HG03520 (cell line): ENCODE data around the gene SLC9A8.

ENCODE experiments used
- ATAC-seq: cut with Tn5 transposase; IDR thresholded peaks from one replicate; pipeline ENCODE4 v1.9.1; 2021; ENCODE audit warnings: mild to moderate bottlenecking, moderate library complexity; ENCODE audit not compliant: unreplicated experiment

Gene SLC9A8

DNA sequence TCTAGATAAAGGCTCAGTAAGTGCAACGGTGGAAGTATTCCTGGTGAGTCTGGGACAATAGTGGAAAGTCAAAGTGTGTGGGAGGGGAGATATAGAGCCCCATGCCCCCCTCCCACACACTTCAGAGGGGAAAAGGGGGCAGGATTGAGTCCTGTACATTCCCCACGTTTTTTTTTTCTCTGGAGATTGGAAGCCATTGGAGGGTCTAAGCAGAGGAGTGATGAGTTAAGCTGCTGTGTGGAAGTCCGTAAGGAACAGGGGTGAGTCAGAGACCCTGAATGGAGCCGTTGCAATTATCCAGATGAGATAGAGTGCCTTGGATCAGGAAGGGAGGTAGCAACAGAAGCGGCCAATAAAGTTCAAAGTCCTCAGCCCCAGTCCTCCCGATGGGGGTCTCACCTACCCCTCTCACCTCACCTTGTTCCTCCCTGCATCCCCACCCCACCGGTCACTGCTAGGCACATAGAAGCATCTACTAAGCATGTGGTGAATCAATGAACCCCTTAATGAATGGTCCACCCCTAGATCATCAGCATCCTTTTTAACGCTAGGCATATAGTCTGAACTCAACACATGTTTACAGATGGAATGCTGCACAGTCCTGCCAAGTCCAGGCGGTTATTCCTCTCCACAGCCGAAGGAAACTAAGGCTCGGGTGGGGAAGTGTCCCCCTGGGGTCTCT, 662 bp upstream of the SLC9A8 start:
- ATAC-seq, result no peak

DNA sequence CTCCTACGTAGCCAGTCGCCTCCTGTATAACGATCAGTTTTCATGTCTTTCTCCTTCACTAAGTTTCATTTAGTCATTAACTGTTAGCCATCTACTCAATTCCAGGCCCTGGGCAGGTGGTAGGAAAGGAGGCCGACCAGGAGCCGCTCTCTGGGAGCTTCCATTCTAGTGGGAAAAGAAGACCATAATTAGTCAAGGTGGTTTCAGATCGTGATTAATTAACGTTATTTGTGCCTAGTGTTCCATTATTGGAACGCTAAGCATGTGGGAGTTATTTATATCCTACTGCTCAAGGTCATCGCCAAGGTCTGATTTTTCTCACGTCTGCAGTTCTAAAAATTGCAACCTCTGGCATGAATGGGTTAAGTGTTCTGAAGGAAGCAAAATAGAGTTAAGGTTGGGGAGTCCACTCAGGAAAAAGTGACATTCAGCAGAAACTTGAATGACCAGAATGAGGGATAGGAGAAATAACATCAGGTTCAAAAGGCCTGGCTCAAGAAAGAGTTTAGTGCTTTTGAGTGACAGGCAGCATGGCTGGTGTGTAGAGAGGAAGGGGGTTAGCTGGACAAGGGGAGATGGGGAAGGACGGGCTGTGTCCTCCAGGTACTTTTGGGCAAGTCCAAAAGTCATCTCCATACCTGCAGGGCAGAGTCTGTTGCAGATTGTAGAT, 812 bp downstream of the SLC9A8 start:
- no peak for ATAC-seq

DNA sequence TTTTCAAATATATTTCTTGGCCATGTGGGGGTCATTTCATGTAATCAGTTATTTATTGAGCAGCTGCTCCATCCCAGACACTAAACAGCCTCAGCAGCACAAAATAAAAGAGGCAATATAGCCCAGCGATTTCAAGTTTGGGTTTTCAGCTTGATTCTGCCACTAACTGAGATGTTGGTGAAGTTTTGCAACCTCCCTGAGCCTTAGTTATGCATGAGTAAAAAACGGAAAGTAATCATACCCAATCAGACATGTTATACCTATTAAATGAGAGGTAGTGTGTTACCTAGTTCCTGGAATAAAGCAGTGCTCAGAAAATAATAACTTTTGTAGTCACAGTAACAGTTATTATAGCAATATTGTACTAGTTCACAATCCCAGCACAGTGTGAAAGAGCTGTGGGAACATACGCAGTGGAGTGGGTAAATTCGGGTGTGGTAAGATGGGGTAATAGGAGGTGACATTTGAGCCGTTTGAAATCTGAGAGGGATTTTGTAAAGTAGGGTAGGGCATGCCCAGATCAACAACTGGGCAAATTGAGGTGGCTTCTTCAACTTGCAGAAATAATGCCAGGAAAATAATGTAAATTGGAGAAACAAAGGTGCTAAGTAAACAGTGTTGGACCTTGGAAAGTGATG, 1.5 kb downstream of the SLC9A8 start:
- ATAC-seq, result no peak

DNA sequence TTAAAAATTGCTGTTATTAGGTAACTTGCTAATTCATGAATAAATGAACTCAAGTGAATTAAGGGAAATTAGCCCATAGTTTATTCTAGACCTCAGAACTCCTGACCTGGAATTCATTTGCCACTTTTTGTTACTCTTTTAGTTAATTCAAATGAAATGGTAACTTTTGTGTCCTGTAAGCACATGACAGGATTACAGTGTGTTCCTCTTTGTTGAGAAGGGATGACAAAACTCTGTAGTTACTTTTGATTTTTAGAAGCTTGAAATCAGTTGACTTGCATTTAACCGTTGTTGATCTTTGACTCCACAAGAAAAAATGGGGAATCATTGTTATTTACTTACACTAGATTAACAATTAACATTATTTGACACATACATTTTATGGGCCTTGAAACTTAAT, 6.2 kb downstream of the SLC9A8 start:
- no peak for ATAC-seq

DNA sequence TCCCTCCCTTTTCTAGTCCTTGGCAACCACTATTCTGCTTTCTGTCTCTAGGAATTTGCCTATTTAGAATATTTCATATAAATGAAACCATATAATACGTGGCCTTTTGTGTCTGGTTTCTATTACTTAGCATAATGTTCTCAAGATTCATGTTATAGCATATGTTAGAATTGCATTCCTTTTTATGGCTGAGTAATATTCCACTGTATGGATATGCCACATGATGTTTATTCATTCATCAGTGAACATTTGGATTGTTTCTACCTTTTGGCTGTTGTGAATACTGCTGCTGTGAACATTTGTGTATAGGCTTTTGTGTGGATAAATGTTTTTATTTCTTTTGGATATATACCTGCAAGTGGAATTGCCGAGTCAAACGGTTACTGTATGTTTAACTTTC, 7.1 kb downstream of the SLC9A8 start:
- ATAC-seq, result no peak

DNA sequence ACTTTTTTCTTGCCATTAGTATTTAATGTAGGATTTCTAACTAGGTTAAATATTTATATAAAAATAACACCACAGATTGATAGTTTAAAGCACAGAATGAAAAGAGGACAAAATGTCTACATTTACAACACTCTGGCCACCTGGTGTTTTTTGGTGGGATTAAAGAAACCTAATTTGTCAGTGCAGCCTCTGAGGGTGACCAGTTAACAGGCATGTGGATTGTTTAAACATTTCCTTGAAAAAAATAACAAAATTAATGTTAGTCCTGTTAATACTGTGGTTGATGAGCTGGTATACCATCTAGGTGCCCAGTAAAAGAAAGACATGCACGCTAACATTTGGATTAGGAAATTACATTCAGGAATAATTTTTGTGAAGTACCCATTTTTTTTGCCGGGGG, 8.8 kb downstream of the SLC9A8 start:
- ATAC-seq, result no peak

DNA sequence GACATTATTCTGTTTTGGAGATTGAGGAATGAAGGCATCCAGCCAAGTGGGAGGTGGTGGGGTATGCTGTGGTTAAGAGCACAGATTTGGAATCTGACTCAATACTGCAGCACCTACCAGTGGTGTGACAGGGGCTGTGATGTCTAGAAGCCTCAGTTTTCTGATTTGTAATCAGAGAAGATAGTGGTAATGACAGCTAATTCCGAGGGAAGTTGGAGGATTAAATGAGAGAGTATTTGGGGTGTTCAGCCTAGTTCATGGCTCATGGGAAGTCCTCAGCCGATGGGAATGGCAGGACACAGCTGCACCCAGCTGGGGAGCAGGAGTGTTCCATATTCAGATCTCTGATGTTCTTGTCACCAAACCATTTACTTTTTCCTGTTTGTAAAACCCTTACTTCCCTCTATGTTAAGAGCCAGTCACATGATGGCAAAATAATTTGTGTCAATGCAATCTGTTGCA, 9.3 kb downstream of the SLC9A8 start:
- ATAC-seq, result no peak

DNA sequence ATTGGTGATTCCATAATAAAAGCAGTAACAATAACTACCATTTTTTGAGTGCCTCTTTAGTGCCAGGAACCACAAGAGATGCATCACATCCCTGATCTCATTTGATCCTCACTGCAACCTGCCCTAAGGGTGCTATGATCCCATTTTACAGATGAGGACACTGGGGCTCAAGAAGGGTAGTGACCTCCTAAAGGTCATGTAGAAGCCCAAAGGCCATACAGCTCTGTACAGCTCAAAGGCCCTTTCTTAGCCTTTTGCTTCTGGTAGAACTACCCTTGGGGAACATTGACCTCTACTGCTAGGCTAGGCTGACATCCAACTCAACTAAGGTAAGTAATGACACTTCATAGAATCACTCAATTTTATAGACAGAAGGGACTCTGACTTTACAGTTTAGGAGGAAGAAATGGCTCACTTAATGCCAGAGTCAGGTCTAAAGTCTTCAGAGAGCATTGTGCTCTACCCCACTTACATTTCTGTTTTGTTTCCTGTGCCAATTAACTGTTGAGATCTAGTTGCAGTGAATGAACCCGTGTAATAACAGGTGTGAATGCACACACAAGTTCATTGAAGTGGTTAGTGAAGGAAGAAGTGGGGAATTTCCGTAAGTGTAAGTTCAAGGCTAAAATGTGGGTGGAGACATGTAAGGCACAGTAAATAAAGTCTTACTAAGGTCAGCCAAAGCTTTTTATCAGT, 10.7 kb downstream of the SLC9A8 start:
- ATAC-seq, result no peak

DNA sequence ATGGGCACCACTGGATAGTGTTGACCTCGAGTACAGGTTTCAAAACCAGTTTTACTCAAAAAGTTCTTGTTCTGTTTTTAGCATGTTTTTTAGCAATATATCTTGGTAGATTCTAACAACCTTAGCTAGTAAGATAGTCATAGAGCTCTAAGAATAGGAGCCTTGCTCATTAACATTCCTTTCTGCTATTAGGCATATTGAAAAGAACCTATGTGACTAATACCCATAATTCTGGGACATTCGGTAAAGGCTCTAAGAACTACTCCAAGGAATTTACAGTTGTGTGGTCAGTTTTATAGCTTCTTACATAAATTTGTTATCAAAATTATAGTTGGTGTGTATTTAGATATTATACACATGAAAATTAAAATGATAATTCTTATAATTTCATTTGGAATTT, 11.6 kb downstream of the SLC9A8 start:
- ATAC-seq, result no peak

DNA sequence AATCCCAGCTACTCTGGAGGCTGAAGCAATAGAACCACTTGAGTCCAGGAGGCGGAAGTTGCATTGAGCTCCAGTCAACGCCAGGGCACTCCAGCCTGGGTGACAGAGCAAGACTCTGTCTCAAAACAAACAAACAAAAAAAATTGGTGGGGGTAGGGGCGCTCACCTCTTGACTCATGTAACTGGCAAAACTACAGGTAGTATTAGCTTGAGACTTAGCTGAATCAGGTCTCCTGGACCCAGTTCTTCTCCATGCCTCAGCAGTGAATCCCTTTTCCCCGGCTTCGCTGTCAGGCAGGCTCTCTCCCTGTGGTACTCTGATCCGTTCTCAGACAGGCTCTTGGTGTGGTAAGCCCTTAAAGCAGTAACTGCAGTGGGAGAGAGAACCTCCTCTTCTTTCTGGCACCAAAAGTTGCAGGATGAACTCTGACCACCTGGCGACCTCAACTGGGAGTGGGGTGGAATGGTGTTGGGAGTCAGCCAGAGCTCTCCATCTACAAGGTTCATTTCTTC, 12.9 kb downstream of the SLC9A8 start:
- no peak for ATAC-seq

DNA sequence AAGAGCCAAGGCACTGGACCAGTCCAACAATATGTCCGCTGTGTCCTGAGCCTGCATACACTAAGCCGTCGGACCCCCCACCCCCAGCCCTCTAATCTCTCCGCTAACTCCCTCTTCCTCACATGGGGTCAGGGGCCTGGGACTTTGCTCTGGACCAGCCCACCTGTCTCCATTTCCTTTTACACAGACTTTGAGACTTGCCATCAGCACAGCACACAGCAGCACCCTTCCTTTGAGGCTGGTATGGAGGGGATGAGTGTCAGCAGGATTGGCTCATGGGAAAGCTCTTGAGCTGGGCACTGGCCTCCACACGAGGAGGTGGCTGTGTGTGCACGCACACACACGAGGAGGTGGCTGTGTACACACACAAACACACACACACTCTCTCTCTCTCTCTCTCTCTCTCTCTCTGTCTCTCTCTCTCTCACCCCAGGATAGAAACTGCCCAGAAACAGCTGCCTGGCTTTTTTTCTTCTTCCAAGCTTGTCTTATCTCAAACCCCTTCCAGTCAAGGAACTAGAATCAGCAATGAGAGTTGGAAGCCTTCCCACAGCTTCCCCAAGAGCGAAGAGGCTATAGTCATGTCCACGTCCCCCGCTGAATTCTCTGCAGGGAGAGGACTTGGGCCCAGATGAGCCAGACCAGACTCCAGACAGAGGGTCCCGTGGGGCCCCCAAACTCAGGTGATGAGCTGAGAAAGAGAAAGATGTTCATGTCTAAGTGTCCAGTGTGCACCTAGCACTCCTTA, 18.6 kb downstream of the SLC9A8 start:
- ATAC-seq, result no peak

DNA sequence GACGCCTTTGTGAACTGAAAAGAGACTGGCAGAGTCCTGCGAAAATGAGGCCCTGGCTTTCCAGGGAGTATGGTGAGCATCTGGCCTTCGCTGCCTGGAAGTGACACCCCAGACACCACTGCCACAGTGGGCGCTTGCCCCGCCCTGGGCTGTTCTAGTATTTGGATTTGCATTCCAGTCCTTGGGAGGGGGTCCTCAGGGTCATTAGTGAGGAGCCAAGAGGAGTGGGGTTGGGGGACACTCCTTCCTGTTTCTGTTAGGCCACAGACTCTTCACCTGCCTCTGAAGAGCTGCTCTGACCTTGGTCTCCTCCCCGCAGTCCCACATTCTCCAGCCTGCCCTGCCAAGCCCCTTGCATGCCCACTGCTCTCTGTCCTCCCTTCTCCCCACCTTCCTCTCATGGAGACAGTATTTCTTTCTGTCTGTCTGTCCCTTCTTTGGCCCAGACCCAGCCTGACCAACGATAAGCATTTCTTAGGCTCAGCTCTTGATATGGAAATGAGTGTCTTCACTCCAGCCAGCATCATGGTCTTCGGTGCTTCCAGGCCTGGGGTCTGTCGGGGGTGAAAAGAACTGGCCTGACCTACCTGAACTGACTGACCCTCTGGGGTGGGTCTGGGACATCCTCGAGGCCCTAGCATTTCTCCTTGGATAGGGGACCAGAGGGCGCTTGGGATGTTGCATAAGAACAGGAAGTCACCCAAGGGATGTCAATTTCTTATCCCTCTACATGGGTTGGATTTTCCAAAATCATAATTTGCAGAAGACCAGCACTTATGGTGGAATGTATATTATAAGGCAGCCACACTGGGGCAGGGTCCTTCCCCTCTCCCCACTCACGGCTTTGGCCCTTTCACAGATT, 19.4 kb downstream of the SLC9A8 start:
- ATAC-seq, result no peak

DNA sequence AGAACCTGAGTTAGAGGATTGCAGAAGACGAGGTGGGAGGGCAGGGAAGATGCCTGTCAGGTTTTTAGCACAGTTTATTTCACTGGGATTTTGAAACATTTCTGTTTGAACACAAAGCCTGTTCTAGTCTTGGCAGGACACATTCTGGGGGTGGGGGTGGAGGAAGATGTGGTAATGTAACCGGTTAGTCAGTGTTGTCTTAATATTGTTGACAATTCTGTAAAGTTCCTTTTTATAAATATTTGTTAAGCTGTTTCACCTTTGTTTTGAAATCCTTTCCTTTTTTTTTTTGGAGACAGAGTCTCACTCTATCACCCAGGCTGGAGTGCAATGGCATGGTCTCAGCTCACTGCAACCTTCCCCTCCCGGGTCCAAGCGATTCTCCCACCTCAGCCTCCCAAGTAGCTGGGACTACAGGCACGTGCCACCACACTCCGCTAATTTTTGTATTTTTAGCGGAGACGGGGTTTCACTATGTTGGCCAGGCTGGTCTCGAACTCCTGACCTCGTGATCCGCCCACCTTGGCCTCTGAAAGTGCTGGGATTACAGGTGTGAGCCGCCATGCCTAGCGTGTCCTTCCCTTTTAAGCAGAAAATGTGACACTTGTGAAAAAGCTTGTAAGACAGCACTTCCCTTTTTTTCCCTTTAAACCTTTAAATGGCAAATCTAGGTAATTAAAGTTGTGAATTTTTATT, 20.2 kb downstream of the SLC9A8 start:
- no peak for ATAC-seq

DNA sequence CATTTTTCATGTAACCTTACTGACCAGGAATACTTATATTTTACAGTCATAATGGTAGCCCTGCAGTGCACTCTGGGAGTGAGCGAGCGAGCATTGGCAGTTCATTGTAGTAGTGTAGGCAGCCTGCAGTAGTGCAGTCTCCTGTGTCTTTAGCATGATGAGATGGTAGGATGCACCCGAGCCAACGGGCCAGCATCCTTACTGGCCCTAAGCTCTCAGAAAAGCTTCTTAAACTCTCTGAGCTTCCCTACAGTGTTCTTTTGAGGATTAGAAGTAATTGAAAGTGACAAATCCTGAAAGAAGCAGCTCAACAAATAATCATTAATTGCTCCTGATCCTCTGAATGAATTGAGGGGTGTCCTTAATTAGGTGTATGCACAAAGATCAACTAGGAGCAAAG, 20.9 kb downstream of the SLC9A8 start:
- ATAC-seq, result no peak

DNA sequence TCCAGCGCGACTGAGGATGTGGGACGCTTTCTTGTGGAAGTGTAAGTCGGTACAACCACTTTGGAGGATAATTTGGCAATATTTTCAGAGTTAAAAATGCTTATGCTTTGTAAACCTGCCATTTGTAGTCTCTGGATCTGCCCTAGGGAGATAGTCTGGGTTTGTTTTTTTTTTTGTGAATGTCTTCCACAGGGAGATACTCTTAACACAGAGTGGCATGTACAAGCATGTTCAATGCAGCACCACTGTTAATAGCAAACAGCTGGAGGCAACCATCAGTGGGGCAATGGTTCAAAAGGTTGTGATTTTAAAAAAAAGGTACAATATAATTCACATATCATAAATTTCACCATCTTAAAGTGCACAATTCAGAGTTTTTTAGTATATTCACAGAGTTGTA, 22.4 kb downstream of the SLC9A8 start:
- ATAC-seq, result no peak

DNA sequence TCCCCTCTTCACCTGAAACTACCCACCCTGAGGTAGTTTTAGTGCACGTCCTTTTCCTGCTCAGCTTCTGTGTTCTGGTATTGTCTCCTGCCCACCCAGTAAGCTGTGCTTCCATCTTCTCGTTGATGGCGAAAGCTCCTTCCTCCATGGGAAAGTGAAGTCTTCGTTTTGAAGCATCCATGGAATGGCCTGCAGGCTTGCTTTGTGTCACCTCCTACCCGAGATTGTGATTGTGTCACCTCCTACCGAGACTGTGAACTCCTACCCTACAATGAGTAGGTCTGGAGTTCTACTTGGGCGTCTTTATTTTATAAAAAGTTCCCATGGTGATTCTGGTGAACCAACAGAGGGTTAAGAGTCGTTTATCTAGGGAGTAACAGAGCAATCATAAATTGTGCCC, 25.9 kb downstream of the SLC9A8 start:
- ATAC-seq, result no peak

DNA sequence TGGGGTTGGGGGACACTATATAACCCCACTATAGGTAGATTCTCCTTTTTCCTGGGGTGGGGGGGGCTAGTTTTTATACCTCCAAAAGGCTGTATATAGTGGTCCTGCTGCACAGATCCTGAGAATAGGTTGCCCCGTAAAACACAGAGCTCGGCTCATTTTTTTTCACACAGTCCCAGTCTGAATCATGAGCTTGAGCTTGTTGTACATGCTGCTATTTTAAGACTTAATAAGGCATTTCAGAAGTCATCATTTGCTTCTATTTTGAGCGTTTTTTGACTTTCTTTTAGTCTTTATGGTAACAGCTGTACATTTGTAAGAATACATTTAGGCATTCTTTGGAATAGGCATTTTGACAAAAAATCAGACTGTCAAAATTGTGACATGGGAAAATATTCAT, 30.5 kb downstream of the SLC9A8 start:
- no peak for ATAC-seq

DNA sequence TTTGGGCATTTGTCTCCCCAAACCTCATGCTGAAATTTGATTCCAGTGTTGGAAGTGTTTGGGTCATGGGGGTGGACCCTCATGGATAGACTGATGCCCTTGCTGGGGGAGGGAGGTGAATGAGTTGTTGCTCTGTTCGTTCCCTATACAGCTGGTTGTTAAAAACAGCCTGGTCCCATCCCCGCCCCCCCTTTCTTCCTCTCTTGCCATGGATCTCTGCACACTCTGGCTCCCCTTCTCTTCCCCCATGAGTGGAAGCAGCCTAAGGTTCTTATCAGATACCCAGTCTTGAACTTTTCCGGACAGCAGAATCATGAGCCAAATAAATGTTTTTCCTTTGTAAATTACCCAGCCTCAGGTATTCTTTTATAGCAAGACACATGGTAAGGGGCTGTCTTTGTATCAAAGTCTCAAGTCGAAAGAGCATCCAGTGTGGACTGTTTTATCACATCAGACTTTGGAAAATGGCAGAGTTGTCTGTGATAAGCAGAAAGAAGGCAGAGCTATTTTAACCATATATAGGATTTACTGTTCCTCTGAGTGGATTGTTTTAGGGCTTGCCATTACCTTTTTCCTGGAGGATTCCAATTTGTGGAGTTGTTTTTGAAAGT, 31.2 kb downstream of the SLC9A8 start:
- no peak for ATAC-seq

DNA sequence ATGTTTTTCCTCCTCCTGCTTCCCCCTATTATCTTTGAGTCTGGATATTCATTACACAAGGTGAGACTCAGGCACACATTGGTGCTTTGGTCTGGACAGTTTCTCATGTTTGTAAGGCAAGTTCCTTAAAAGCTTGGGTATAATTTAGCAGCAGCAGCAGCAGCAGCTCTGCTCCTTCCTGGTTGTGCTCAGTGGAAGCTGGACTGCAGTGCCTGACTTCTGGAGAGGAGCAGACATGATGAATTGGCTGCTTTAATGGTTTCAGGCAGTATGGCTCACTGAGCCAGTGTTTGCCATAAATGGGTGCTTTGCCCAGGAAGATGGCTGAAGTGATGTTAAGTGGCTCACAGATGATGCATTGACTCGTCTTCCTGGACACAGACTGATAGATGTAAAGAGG, 32.4 kb downstream of the SLC9A8 start:
- ATAC-seq, result no peak
